ENCODE measurements around the gene ZNF445. TPM values are rescaled to one million over a fixed set of nuclear protein-coding genes. Genes with fewer than 3 reads are reported as not detected.
A peak's percentile ranks its signal among the peaks of the same experiment; 100 is the strongest.

ZNF445 gene
- total RNA-seq, 1 experiment from 2014 or later: 11.9 TPM

DNA sequence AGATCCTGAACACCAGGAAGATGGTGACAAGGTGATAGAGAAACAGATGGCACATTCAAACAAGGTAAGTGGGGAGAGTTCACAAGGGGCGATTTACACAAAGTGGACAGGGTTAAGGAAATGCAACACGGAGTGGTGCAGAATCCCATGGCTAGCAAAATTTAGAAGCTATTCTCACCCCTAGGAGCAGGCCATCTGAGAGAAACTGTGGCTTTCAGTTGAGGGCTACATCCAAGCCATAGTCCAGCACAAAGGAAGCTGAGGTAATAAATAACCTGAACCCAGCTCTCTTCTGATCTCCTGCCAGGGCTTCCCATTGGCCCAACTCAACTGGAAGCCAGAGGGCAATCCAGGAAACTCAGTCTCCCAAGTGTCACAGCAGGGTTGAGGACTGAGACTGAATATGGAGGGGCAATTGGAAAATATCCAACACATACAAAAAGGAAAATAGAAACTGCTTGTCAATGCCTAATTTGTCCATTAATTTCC is 1.2 kb upstream of the ZNF445 start:
- TF ChIP-seq POLR2AphosphoS5 (IDR thresholded peaks at IDR 0.05; ENCODE audit: low read depth, low read length): no peak
- no peak for TF ChIP-seq CTCF (IDR thresholded peaks at IDR 0.05)
- H3K27me3 ChIP-seq (ENCODE audit: control insufficient read depth, insufficient read depth, low read length): no peaks in the 10 kb centered on the region
- intact Hi-C loops (cut with micrococcal nuclease; ENCODE audit: unreplicated experiment): no loop called here
- POLR2A ChIA-PET: no interaction called here
- ATAC-seq (no peak), DNase-seq (ENCODE audit: low read depth, low spot score) (no peak)
- H3K36me3 ChIP-seq (ENCODE audit: control insufficient read depth, insufficient read depth, low read length): peaks cover 3% of the 10 kb centered on the region
- no TSS peak for BruUV-seq (replicated peaks)
- H3K9me3 ChIP-seq (ENCODE audit: control insufficient read depth, insufficient read depth, low read depth, low read length): no peaks in the 10 kb centered on the region
- H3K4me1 ChIP-seq (ENCODE audit: control insufficient read depth, insufficient read depth, low read length): peaks cover 7% of the 10 kb centered on the region
- in situ Hi-C loops (cut with HindIII; ENCODE audit: low pct_unique_long_range_greater_than_20kb, low sequenced_read_pairs): no loop called here
- no peak overlapping the region for H3K27ac ChIP-seq (ENCODE audit: low read length)
- no peak overlapping the region for H3K4me3 ChIP-seq (ENCODE audit: low read depth in 2 of 2, low read length in 2 of 2)
- CTCF ChIA-PET: no interaction called here

- peaks cover 3% of the 10 kb centered on the region for H3K36me3 ChIP-seq (ENCODE audit: control insufficient read depth, insufficient read depth, low read length)
- peak overlapping the region; percentile 68 for H3K4me3 ChIP-seq (ENCODE audit: low read depth in 2 of 2, low read length in 2 of 2)
- peaks cover 7% of the 10 kb centered on the region for H3K4me1 ChIP-seq (ENCODE audit: control insufficient read depth, insufficient read depth, low read length)
- in situ Hi-C loops (cut with HindIII; ENCODE audit: low pct_unique_long_range_greater_than_20kb, low sequenced_read_pairs): no loop called here
- no peaks in the 10 kb centered on the region for H3K27me3 ChIP-seq (ENCODE audit: control insufficient read depth, insufficient read depth, low read length)
- POLR2A ChIA-PET: interaction anchor here (0.6 kb wide), 1 partner anchor 1228 kb away, joined by 3 read pairs; no protein-coding TSS in a partner anchor
- peak; percentile 35 for ATAC-seq
- intact Hi-C loops (cut with micrococcal nuclease; ENCODE audit: unreplicated experiment): no loop called here
- no TSS peak for BruUV-seq (replicated peaks)
- TF ChIP-seq POLR2AphosphoS5 (IDR thresholded peaks at IDR 0.05; ENCODE audit: low read depth, low read length): no peak
- no peak for TF ChIP-seq SIN3A (IDR thresholded peaks at IDR 0.05; ENCODE audit: borderline replicate concordance, insufficient read depth, low read depth, low read length)
- CTCF ChIA-PET: no interaction called here
- H3K9me3 ChIP-seq (ENCODE audit: control insufficient read depth, insufficient read depth, low read depth, low read length): no peaks in the 10 kb centered on the region
- DNase-seq (ENCODE audit: low read depth, low spot score): no peak
- peak overlapping the region; percentile 88 for H3K27ac ChIP-seq (ENCODE audit: low read length)
Measured at GRCh38 chr3:44478055-44478468, 592 bp upstream of the ZNF445 start.

DNA sequence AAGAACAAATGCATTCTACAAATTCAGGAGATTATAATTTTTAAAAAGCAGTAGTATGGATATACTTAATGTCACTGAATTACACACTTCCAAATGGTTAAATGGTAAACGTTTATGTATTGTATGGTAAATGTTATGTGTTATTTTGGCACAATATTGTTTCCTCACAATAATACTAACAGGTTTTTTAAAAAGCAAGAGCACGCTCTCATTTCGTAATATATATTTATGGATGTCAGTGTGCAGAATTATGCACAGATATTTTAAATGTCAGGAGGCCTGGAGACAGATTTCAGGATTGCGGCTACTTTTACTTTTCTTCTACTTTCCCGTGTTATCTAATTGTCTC is 533 bp downstream of the ZNF445 start:
- Histone ChIP-seq H3K27me3 (ENCODE audit: control insufficient read depth, insufficient read depth, low read length) (no peaks in the 10 kb centered on the region), H3K9me3 (ENCODE audit: control insufficient read depth, insufficient read depth, low read depth, low read length) (no peaks in the 10 kb centered on the region), H3K4me3 (ENCODE audit: low read depth in 2 of 2, low read length in 2 of 2) (peak overlapping the region; percentile 68 to 79), H3K36me3 (ENCODE audit: control insufficient read depth, insufficient read depth, low read length) (peaks cover 3% of the 10 kb centered on the region), H3K27ac (ENCODE audit: low read length) (peak overlapping the region; percentile 72; the same call in 1 of the 2 replicates), H3K4me1 (ENCODE audit: control insufficient read depth, insufficient read depth, low read length) (peaks cover 7% of the 10 kb centered on the region)
- in situ Hi-C loops (cut with HindIII; ENCODE audit: low pct_unique_long_range_greater_than_20kb, low sequenced_read_pairs) (no loop called here), intact Hi-C loops (cut with micrococcal nuclease; ENCODE audit: unreplicated experiment) (no loop called here)
- ChIA-PET CTCF (no interaction called here), POLR2A (no interaction called here)
- TF ChIP-seq SIN3A (IDR thresholded peaks at IDR 0.05; ENCODE audit: borderline replicate concordance, insufficient read depth, low read depth, low read length) (no peak), REST (IDR thresholded peaks at IDR 0.05; ENCODE audit: insufficient read depth in 1 of 2, low read depth in 2 of 2, low read length in 1 of 2) (no peak), CTCF (IDR thresholded peaks at IDR 0.05) (no peak), POLR2AphosphoS5 (IDR thresholded peaks at IDR 0.05; ENCODE audit: low read depth, low read length) (no peak), TCF7L2 (IDR thresholded peaks at IDR 0.05; ENCODE audit: low read depth, low read length) (no peak)
- BruUV-seq (replicated peaks): no TSS peak
- ATAC-seq: no peak
- no peak for DNase-seq (ENCODE audit: low read depth, low spot score)

All from Panc1 (cell line).